Body of pancreas (tissue), 4 donors: ENCODE measurements around the gene PRRC2A. TPM values are rescaled to one million over a fixed set of nuclear protein-coding genes. Genes with fewer than 3 reads are reported as not detected.

Experiments
- ATAC-seq: fragments of 150-250 bp; one replicate; pipeline ENCODE4 v1.9.1; 2016
- DNase-seq, 4 donors: peaks; one replicate each; pipeline ENCODE4 v3.0.0-alpha.2; 2019
- H3K27ac ChIP-seq, 4 donors: fragments of 200-600 bp; sonication (generic); 1 replicate in 3 of 4; 2 replicates in 1 of 4; pipeline versions ENCODE4 v1.5.1 to v1.6.1; 2016 to 2019; ENCODE audit warnings: mild to moderate bottlenecking in 1 of 4, mixed read lengths in 1 of 4, moderate library complexity in 1 of 4
- H3K27me3 ChIP-seq, 2 donors: fragments of 200-600 bp; sonication (generic); one replicate each; pipeline ENCODE4 v1.6.0; 2016; ENCODE audit warnings: mild to moderate bottlenecking in 1 of 2
- H3K36me3 ChIP-seq, 2 donors: fragments of 200-600 bp; sonication (generic); replicated peaks in 1 of 2; 2 replicates each; pipeline ENCODE4 v1.5.1; 2016; ENCODE audit warnings: low read depth in 2 of 2; ENCODE audit not compliant: insufficient read depth in 1 of 2
- H3K4me1 ChIP-seq: fragments of 200-600 bp; sonication (generic); one replicate; pipeline ENCODE4 v1.6.0; 2016
- H3K4me3 ChIP-seq, 2 donors: fragments of 200-600 bp; sonication (generic); 1 replicate in 1 of 2; 2 replicates in 1 of 2; pipeline ENCODE4 v1.5.1; 2016 to 2019
- H3K9me3 ChIP-seq, 3 donors: fragments of 200-600 bp; sonication (generic); 1 replicate in 2 of 3; 2 replicates in 1 of 3; pipeline ENCODE4 v1.5.1; 2016
- CTCF ChIP-seq, 7 experiments: fragments of 450-650 bp in 4 of 7; fragments of 200-600 bp in 3 of 7; sonication (generic) in 3 of 7; IDR thresholded peaks; one replicate each; pipeline ENCODE4 v1.5.1; 2016 to 2019; ENCODE audit warnings: antibody characterized with exemption in 7 of 7
- POLR2A ChIP-seq, 3 donors: fragments of 450-650 bp; IDR thresholded peaks; one replicate each; pipeline ENCODE4 v1.6.1; 2016; ENCODE audit warnings: antibody characterized with exemption in 3 of 3, mild to moderate bottlenecking in 2 of 3
- WGBS, 2 donors: methylation state at CpG; one replicate each; pipeline ENCODE4 v1.1.5; 2017; 5-methylcytosine and 5-hydroxymethylcytosine counted together
- intact Hi-C: fragments of 100-400 bp; cut with DNase I; formaldehyde crosslinking; loops from one replicate; pipeline ENCODE4 v1.15.1; 2023
- total RNA-seq, 2 donors: library from RNA; depleted of rRNA; stranded (reverse); fragments of >200 nt; gene quantifications; one replicate each; pipeline ENCODE4 v1.1.0, GENCODE V29; 2016

Gene PRRC2A
- total RNA-seq, 2 donors from 2014 or later = 48.8 to 57.4 TPM

GRCh38 chr6:31617010-31617409 lies 3.5 kb upstream of the PRRC2A start:
- H3K27ac ChIP-seq = no peak overlapping the region
- 79 to 83% methylated on average over 2 of the region's 2 CpGs for WGBS, 2 donors
- no peak overlapping the region for H3K4me3 ChIP-seq
- no peak for DNase-seq
- H3K27me3 ChIP-seq = no peaks in the 10 kb centered on the region
- H3K36me3 ChIP-seq = no peaks in the 10 kb centered on the region
- peaks cover 13% of the 10 kb centered on the region for H3K4me1 ChIP-seq
- ATAC-seq = no peak
- intact Hi-C loops = no loop called here
- no peaks in the 10 kb centered on the region for H3K9me3 ChIP-seq
- TF ChIP-seq POLR2A (IDR thresholded peaks at IDR 0.05) = no peak
- no peak for TF ChIP-seq CTCF (IDR thresholded peaks at IDR 0.05)

GRCh38 chr6:31619805-31620585 lies 520 bp upstream of the PRRC2A start:
- TF ChIP-seq CTCF (IDR thresholded peaks at IDR 0.05) = peak in 3 of 7 experiments; percentile 5 to 19 (median 14)
- peak; percentile 84 to 97 (median 97) for TF ChIP-seq POLR2A (IDR thresholded peaks at IDR 0.05)
- Histone ChIP-seq H3K9me3 (no peaks in the 10 kb centered on the region), H3K36me3 (peaks cover under 1 to 16% of the 10 kb centered on the region in 2 donors), H3K4me3 (peak overlapping the region in 1 of 2 donors; percentile 2), H3K4me1 (peaks cover 23% of the 10 kb centered on the region), H3K27me3 (no peaks in the 10 kb centered on the region), H3K27ac (peak overlapping the region; percentile 92 to 99 (median 98))
- WGBS, 2 donors = 0% methylated on average over 49 to 50 of the region's 50 CpGs
- ATAC-seq (peak; percentile 93), DNase-seq (peak; percentile 97 to 99 (median 98))
- intact Hi-C loops = no loop called here

GRCh38 chr6:31621320-31621939 lies 915 bp downstream of the PRRC2A start:
- peak overlapping the region in 3 of 4 donors; percentile 97 to 99 (median 98) for H3K27ac ChIP-seq
- peak overlapping the region; percentile 52 to 93 for H3K4me3 ChIP-seq
- intact Hi-C loops = no loop called here
- no peaks in the 10 kb centered on the region for H3K9me3 ChIP-seq
- H3K4me1 ChIP-seq = peaks cover 23% of the 10 kb centered on the region
- peaks cover 15 to 31% of the 10 kb centered on the region in 2 donors for H3K36me3 ChIP-seq
- ATAC-seq (no peak), DNase-seq (no peak)
- TF ChIP-seq POLR2A (IDR thresholded peaks at IDR 0.05) (no peak), CTCF (IDR thresholded peaks at IDR 0.05) (no peak)
- 4% methylated on average over 15 of the region's 15 CpGs for WGBS, 2 donors
- H3K27me3 ChIP-seq = no peaks in the 10 kb centered on the region

GRCh38 chr6:31621991-31622390 lies 1.5 kb downstream of the PRRC2A start:
- Histone ChIP-seq H3K36me3 (peaks cover 17 to 34% of the 10 kb centered on the region in 2 donors), H3K4me3 (no peak overlapping the region), H3K4me1 (peaks cover 23% of the 10 kb centered on the region), H3K9me3 (no peaks in the 10 kb centered on the region), H3K27me3 (no peaks in the 10 kb centered on the region), H3K27ac (peak overlapping the region in 3 of 4 donors; percentile 97 to 99 (median 98))
- WGBS, 2 donors = 14 to 18% methylated on average over 4 of the region's 4 CpGs
- ATAC-seq (no peak), DNase-seq (no peak)
- TF ChIP-seq CTCF (IDR thresholded peaks at IDR 0.05) (no peak), POLR2A (IDR thresholded peaks at IDR 0.05) (no peak)
- intact Hi-C loops = no loop called here
